Measurements from ENCODE around the gene S100G.

The S100G gene

DNA sequence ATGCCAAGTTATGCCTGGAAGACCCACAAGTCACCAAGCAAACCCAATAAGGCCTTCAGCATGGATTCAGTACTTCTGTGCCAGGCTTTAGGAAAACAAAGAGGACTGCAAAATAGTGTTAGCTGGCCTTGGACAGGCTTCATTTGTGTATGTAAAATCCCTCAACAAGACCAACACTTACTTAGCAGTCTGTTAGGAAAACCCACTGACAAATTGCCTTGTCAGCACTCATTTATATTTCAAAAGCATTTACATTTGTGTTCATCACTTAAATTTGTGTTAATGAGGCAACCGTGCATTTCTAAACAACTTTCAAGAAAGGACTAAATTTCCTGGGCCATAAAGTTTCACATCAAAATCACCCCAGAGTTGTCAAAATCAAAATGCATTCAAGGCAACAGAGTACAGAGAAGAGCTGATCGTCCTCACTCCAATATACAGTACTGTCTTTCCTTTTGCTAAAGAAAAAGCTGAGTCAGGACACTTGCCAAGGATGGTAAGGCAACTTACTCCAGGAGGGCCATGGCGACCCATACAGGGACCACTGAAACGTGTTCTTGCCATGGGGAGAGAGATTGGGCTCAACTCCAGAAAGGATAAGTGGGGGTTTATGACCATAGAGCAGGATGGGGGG lies 1.6 kb downstream of the S100G start:
- no peak for DNase-seq (ENCODE audit: low read depth)

DNA sequence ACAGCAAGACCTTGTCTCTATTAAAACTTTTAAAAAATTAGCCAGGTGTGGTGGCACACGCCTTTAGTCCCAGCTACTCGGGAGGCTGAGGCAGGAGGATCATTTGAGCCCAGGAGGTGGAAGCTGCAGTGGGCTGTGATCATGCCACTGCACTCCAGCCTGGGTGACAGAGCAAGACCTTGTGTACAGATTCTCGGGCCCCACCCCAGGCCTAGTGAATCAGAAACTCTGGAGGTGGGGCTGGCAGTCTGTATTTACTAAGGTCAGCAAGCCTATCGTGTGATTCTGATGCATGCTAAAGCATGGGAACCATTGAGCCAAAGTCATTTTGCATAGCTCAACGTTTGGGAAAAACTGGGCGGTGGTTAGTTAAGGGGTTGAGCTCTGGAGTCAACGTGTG lies 3.5 kb downstream of the S100G start:
- no peak for DNase-seq (ENCODE audit: low read depth)

DNA sequence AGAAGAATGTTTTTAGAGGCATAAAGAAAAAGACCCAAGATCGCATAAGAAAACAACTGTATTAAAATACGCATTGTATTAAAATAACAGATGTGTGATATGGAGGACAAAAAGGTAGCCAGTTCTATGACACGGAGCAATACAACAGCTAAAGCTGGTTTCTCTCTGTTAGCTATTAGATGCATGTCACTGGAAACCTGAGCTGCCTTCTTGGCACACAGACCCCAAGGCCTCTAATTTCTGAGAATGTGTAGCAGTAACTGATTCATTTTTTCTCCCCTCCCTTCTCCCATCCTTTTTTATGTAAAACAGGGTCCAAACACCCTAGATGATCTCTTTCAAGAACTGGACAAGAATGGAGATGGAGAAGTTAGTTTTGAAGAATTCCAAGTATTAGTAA lies 4.1 kb downstream of the S100G start:
- peak; percentile 10 for DNase-seq (ENCODE audit: low read depth)

DNA sequence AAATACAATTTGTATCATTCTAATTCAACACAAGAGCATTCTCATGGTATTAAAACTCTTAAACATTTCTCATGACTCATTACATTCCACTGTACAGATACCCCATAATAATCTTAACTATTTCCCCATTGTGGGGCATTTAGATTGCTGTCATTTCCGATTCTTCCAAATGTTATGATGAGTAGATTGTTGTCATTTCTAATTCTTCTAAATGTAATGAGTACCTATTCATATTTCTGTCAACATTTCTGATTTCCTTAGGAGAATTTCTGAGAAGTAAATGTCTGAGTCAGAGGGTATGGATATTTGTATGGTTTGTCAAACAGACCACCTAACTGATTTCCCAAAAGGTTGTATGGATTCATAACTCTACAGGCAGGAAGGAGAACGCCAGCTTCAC lies 8.3 kb downstream of the S100G start:
- peak; percentile 68 for DNase-seq (ENCODE audit: low read depth)

DNA sequence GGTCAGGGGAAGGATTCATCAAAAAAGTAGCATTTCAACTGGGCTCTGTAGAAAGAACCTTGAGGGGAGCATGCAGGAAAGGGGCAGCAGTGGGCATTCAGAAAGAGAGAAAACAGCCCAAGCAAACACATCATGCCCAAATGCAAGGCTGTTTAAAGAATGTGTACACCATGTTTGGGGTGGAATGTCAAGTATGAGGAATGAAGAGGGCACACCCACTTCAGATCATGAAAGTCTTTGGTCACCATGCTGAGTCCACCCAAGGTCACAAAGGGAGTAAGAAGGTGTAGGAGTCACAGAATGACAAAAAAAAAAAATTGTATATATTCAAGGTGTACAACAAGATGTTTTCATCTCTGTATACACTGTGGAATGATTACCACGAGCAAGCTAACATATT lies 9.4 kb downstream of the S100G start:
- DNase-seq (ENCODE audit: low read depth): peak; percentile 38

DNA sequence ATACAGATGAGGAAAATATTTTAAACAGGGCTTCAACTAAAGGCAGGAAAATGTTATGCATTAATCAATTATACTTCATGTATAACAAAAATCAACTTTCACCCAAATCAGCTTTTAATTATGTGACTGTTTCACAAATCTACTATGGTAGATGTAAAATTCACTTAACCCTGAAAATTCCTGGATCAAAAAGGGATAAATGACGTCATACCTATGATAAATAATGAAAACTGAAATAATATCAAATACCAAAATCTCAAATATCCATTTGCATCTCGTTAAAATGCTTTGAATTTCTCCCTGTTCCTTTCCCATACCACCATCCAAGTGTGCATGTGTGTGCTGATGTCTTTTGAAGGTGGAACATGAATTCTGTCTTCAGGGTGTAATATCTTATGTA lies 11.5 kb downstream of the S100G start:
- no peak for DNase-seq (ENCODE audit: low read depth)

GRCh38 chrX:16662402-16662801 lies 12.4 kb downstream of the S100G start:
- no peak for DNase-seq (ENCODE audit: low read depth)

DNA sequence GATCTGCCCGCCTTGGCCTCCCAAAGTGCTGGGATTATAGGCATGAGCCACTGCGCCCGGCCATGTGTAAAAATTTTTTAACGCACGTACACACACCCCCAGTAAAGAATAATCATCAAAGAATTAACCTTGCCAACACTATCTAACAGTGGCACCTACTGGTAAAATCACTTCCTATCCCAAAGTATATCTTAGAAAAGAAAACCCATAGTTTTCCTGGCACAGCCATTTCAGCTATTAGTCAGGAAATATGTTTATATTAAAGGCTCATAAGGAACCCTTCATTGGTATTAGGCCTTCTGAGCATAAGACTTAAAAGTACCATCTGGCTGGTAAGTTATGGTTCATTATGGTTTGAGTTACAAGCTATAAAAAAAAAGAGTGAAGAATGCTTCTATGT lies 14.1 kb downstream of the S100G start:
- peak; percentile 51 for DNase-seq (ENCODE audit: low read depth)

DNA sequence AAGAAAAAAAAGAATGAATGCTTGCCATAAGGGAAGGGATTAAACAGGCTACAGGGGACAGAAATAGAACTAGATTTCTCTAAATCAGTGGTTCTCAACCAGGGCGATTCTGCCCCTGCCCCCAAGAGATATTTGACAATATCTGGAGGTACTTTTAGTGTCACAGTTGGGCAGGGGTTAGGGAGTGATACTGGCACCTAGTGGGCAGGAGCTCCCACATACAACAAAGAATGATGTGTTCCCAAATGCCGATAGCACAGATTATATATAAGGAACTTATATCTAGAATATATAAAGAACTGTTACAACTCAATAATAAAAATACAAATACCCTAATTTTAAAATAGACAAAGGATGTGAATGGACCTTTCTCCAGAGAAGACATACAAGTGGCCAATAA lies 14.7 kb downstream of the S100G start:
- no peak for DNase-seq (ENCODE audit: low read depth)

DNA sequence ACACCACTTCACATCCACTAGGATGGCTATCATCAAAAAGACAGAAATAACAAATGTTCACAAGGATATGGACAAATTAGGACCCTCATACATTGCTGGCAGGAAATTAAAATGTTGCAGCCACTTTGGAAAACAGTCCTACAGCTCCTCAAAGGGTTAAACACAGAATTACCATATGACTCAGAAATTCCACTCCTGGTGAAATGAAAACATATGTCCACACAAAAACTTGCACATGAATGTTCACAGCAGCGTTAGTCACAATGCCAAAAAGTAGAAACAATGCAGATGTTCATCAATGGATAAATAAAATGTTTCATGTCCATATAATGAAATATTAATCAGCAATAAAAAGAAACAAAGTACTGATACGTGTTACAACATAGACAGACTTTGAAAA lies 15.1 kb downstream of the S100G start:
- peak; percentile 69 for DNase-seq (ENCODE audit: low read depth)

DNA sequence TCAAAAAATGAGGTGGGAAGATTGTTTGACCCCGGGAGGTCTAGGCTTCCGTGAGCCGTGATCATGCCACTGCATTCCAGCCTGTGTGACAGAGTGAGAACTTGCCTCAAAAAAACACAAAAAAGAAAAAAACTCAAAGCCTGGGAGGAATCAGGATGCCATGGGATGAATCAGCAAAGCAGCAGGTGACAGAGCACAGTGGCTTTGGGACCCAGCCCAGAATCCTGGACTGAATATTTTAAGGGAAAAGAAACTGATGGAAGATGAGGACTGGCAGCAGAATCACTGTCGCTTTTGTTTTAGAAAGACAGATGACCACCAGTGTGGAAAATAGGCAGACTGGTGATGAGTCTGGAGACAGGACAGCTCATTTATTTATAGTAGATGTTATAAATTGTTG lies 16.6 kb downstream of the S100G start:
- peak; percentile 88 for DNase-seq (ENCODE audit: low read depth)

DNA sequence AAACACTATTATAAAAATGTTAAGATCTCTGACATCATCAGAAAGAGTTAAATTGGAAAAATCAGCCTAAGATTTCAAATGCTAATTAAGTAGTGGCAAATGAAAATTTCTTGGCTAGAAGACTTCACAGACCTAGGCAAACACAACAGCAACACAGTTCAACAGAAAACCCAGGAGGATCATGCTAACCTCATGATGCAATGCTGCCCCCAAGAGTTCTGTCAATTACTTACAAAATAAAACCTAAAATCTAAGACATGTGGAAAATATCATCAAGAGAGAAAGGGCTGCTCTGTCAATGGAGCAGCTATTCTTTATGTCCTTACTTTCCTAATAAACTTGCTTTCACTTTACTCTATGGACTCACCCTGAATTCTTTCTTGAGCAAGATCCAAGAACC lies 21.0 kb downstream of the S100G start:
- peak; percentile 67 for DNase-seq (ENCODE audit: low read depth)

- DNase-seq (ENCODE audit: low read depth): no peak
Measured at GRCh38 chrX:16678689-16679088, 28.7 kb downstream of the S100G start.

DNA sequence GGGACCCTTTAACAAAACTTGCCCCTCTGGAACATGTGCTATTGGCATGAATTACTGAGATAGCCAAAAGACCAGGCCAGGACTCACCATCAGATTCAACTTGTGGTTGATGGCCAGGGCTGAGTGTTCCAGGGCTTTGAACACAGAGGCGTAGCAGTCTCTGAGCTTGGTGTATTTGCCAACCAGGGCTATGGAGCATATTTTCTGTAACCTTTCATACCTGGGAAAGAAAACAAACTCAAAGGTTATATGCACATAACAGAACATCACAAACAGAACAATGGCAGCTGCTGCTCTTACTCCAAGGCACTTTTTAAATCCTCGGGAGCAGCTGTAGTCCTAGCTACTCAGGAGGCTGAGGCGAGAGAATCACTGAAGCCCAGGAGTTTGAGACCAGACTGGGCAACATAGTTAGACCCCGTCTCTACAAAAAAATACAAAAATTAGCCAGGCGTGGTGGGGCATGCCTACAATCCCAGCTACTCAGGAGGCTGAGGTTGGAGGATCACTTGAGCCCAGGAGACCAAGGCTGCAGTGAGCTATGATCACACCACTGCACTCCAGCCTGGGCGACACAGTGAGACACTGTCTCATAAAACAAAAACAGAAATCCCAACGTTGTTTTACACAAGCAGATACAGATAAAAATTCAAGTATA lies 33.2 kb downstream of the S100G start:
- no peak for DNase-seq (ENCODE audit: low read depth)

- DNase-seq (ENCODE audit: low read depth): peak; percentile 86
Measured at GRCh38 chrX:16687514-16687913, 37.6 kb downstream of the S100G start.

GRCh38 chrX:16695079-16695676 lies 45.2 kb downstream of the S100G start:
- peak; percentile 50 for DNase-seq (ENCODE audit: low read depth)

DNA sequence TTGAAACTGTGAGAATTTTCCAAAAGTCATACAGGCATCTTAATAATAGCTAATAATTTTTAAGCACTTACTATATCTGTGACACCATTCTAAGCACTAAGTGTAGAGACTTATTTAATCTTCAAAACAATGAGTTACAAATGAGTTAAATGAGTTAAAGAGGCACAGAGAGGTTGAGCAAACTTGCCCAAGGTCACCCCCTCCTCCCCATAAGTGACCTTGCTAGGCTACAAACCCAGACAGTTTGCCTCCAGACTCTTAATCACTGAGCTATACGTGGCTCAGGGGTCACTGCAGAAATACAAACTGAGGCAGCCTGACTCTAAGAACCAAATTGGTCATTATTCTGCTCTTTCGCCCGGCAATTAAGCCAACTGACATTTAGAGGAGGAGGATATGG lies 47.0 kb downstream of the S100G start:
- DNase-seq (ENCODE audit: low read depth): no peak

- DNase-seq (ENCODE audit: low read depth): no peak
Measured at GRCh38 chrX:16699389-16699788, 49.4 kb downstream of the S100G start.

GRCh38 chrX:16700734-16701133 lies 50.8 kb downstream of the S100G start:
- DNase-seq (ENCODE audit: low read depth): no peak

GRCh38 chrX:16702700-16703599 lies 53.0 kb downstream of the S100G start:
- no peak for DNase-seq (ENCODE audit: low read depth)
